Neural cell (in vitro differentiated cells): Measurements from ENCODE around the gene GFRA1. TPM values are rescaled to one million over a fixed set of nuclear protein-coding genes. Genes with fewer than 3 reads are reported as not detected.

Experiments
- H2AFZ ChIP-seq: fragments of 200-600, 300-800 bp; sonication (generic), shearing (Covaris generic); 2 replicates; pipeline ENCODE4 v1.6.0; 2014; ENCODE audit warnings: low read depth, mild to moderate bottlenecking, antibody characterized with exemption, low read length, moderate library complexity
- H3F3A ChIP-seq: fragments of 200-600 bp; shearing (Covaris generic); 2 replicates; pipeline ENCODE4 v1.6.1; 2016; ENCODE audit warnings: mild to moderate bottlenecking, moderate library complexity, mixed read lengths, antibody characterized with exemption, low read length; ENCODE audit not compliant: insufficient read depth, poor library complexity, severe bottlenecking
- H3K27ac ChIP-seq: fragments of 200-600, 300-800 bp; sonication (generic), shearing (Covaris generic); 2 replicates; pipeline ENCODE4 v1.5.1; 2014; ENCODE audit warnings: mild to moderate bottlenecking, low read length, moderate library complexity
- H3K27me3 ChIP-seq: fragments of 300-800, 200-600 bp; sonication (generic), shearing (Covaris generic); 2 replicates; pipeline ENCODE4 v1.6.0; 2014; ENCODE audit warnings: mild to moderate bottlenecking, low read depth, low read length, moderate library complexity; ENCODE audit not compliant: insufficient read depth
- H3K36me3 ChIP-seq: fragments of 300-800, 200-600 bp; sonication (generic), shearing (Covaris generic); 2 replicates; pipeline ENCODE4 v1.5.1; 2014; ENCODE audit warnings: mild to moderate bottlenecking, antibody characterized with exemption, low read length, moderate library complexity; ENCODE audit not compliant: insufficient read depth
- H3K4me2 ChIP-seq: fragments of 300-800, 200-600 bp; sonication (generic), shearing (Covaris generic); 2 replicates; pipeline ENCODE4 v1.6.0; 2014; ENCODE audit warnings: mild to moderate bottlenecking, low read length
- H3K4me3 ChIP-seq: fragments of 300-800, 200-600 bp; sonication (generic), shearing (Covaris generic); 2 replicates; pipeline ENCODE4 v1.5.1; 2014; ENCODE audit warnings: mild to moderate bottlenecking, low read length, moderate library complexity
- H3K79me2 ChIP-seq: fragments of 200-600 bp; shearing (Covaris generic); replicated peaks from 2 replicates; pipeline ENCODE4 v1.6.0; 2014; ENCODE audit warnings: mild to moderate bottlenecking, low read length, moderate library complexity; ENCODE audit not compliant: insufficient read depth
- H3K9ac ChIP-seq: fragments of 300-800, 200-600 bp; sonication (generic), shearing (Covaris generic); 2 replicates; pipeline ENCODE4 v1.6.1; 2016; ENCODE audit warnings: mild to moderate bottlenecking, low read length, mixed read lengths
- H3K9me2 ChIP-seq: fragments of 200-600 bp; shearing (Covaris generic); 2 replicates; pipeline ENCODE4 v1.6.1; 2016; ENCODE audit warnings: mild to moderate bottlenecking, low read length, mixed read lengths; ENCODE audit not compliant: insufficient read depth
- H3K9me3 ChIP-seq: fragments of 200-600, 300-800 bp; sonication (generic), shearing (Covaris generic); 2 replicates; pipeline ENCODE4 v1.6.1; 2016; ENCODE audit warnings: mild to moderate bottlenecking, mixed run types, low read length, moderate library complexity, mixed read lengths
- H4K20me1 ChIP-seq: fragments of 200-600 bp; shearing (Covaris generic); 2 replicates; pipeline ENCODE4 v1.6.1; 2016; ENCODE audit warnings: mild to moderate bottlenecking, mixed run types; ENCODE audit not compliant: insufficient read depth
- EP300 ChIP-seq: fragments of 450-650 bp; conservative IDR thresholded peaks from 2 replicates; pipeline ENCODE4 v1.6.1; 2014; ENCODE audit warnings: antibody characterized with exemption, mild to moderate bottlenecking, moderate library complexity; ENCODE audit not compliant: poor library complexity, severe bottlenecking
- EZH2 ChIP-seq: fragments of 200-600, 300-800 bp; shearing (Covaris generic), sonication (generic); IDR thresholded peaks from 2 replicates; pipeline ENCODE4 v1.6.1; 2014; ENCODE audit warnings: antibody characterized with exemption, low read length, borderline replicate concordance, mild to moderate bottlenecking; ENCODE audit not compliant: insufficient read depth, poor library complexity, severe bottlenecking
- MXI1 ChIP-seq: fragments of 450-650 bp; conservative IDR thresholded peaks from 2 replicates; pipeline ENCODE4 v1.6.1; 2014; ENCODE audit warnings: antibody characterized with exemption, mild to moderate bottlenecking; ENCODE audit not compliant: poor library complexity, severe bottlenecking
- POLR2AphosphoS5 ChIP-seq: IDR thresholded peaks from 2 replicates; pipeline ENCODE4 v1.6.1; 2012
- RAD21 ChIP-seq: fragments of 450-650 bp; conservative IDR thresholded peaks from 2 replicates; pipeline ENCODE4 v1.6.1; 2014; ENCODE audit warnings: antibody characterized with exemption, mild to moderate bottlenecking, moderate library complexity
- SMC3 ChIP-seq: fragments of 450-650 bp; conservative IDR thresholded peaks from 2 replicates; pipeline ENCODE4 v1.6.1; 2014; ENCODE audit warnings: antibody characterized with exemption, mild to moderate bottlenecking, moderate library complexity; ENCODE audit not compliant: poor library complexity
- TAF1 ChIP-seq: IDR thresholded peaks from 2 replicates; pipeline ENCODE4 v1.6.1; 2012; ENCODE audit warnings: low read depth
- polyA plus RNA-seq: library from polyadenylated mRNA; depleted of rRNA; stranded (reverse); fragments of >200 nt; gene quantifications from 2 replicates; pipeline ENCODE4 v1.2.3, GENCODE V29; 2014
- TF ChIP-seq, protein P1 (sequence below): IDR thresholded peaks from 2 replicates; pipeline ENCODE4 v1.6.1; 2012; ENCODE audit warnings: borderline replicate concordance
- TF ChIP-seq, protein P2 (sequence below): fragments of 450-650 bp; IDR thresholded peaks from 2 replicates; pipeline ENCODE4 v1.5.1; 2014; ENCODE audit warnings: antibody characterized with exemption, mild to moderate bottlenecking, moderate library complexity; ENCODE audit not compliant: poor library complexity, severe bottlenecking

GFRA1 gene
- polyA plus RNA-seq, 1 donor from 2014 or later = 2.3 TPM

DNA sequence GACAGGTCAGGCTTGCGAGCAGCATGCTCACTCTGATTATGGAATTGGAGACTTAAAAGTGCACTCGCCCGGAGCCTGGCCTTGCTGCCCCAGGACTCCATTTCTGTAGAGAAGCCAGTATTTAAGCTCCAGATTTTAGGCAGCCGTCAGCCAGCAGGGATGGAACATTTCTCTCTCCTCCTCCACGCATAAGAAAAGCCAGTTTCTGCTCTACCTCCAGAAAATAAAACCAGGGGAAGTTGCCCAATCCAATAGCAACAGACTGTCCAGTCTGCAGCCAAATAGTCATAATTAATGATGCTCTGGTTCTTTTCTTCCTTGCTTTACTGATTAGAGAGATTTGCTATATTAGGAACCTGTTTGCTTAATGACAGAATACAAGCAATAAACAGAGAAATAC lies 203.2 kb downstream of the GFRA1 start:
- no peaks in the 10 kb centered on the region for H3K79me2 ChIP-seq
- H3K27me3 ChIP-seq = no peaks in the 10 kb centered on the region
- H2AFZ ChIP-seq = no peak overlapping the region
- no peak for TF ChIP-seq EZH2
- TF ChIP-seq, protein P1, sequence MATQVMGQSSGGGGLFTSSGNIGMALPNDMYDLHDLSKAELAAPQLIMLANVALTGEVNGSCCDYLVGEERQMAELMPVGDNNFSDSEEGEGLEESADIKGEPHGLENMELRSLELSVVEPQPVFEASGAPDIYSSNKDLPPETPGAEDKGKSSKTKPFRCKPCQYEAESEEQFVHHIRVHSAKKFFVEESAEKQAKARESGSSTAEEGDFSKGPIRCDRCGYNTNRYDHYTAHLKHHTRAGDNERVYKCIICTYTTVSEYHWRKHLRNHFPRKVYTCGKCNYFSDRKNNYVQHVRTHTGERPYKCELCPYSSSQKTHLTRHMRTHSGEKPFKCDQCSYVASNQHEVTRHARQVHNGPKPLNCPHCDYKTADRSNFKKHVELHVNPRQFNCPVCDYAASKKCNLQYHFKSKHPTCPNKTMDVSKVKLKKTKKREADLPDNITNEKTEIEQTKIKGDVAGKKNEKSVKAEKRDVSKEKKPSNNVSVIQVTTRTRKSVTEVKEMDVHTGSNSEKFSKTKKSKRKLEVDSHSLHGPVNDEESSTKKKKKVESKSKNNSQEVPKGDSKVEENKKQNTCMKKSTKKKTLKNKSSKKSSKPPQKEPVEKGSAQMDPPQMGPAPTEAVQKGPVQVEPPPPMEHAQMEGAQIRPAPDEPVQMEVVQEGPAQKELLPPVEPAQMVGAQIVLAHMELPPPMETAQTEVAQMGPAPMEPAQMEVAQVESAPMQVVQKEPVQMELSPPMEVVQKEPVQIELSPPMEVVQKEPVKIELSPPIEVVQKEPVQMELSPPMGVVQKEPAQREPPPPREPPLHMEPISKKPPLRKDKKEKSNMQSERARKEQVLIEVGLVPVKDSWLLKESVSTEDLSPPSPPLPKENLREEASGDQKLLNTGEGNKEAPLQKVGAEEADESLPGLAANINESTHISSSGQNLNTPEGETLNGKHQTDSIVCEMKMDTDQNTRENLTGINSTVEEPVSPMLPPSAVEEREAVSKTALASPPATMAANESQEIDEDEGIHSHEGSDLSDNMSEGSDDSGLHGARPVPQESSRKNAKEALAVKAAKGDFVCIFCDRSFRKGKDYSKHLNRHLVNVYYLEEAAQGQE = no peak
- no peaks in the 10 kb centered on the region for H3K36me3 ChIP-seq
- H4K20me1 ChIP-seq = no peaks in the 10 kb centered on the region
- no peak overlapping the region for H3K4me3 ChIP-seq
- no peak overlapping the region for H3K4me2 ChIP-seq
- H3K27ac ChIP-seq = no peak overlapping the region
- H3K9me2 ChIP-seq = no peaks in the 10 kb centered on the region
- H3K9ac ChIP-seq = no peak overlapping the region
- no peaks in the 10 kb centered on the region for H3F3A ChIP-seq
- no peaks in the 10 kb centered on the region for H3K9me3 ChIP-seq

DNA sequence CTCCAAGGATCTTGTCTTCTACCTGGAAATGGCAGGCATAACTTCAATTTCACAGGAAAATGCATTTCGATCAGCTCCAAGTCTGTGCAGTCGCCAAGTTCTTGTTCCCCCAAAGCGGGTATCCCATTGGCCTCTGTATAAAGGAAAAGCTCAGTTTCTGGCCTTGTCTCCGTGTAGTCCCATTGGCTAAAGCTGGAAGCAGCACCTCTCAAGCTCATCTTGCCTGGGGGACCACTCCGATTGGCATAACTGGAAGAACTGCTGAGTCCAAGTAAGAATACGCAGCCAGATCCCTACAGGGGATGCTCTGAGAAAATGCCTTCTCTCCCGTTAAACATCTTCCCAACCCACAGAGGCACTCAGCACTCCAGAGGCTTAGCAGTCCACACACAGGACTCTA lies 205.2 kb downstream of the GFRA1 start:
- H3K4me3 ChIP-seq = no peak overlapping the region
- no peak overlapping the region for H3K9ac ChIP-seq
- no peaks in the 10 kb centered on the region for H3F3A ChIP-seq
- H3K9me2 ChIP-seq = no peaks in the 10 kb centered on the region
- TF ChIP-seq, protein P1 = no peak
- no peak overlapping the region for H3K27ac ChIP-seq
- H4K20me1 ChIP-seq = no peaks in the 10 kb centered on the region
- no peaks in the 10 kb centered on the region for H3K9me3 ChIP-seq
- no peaks in the 10 kb centered on the region for H3K79me2 ChIP-seq
- no peak overlapping the region for H2AFZ ChIP-seq
- no peak overlapping the region for H3K4me2 ChIP-seq
- no peaks in the 10 kb centered on the region for H3K27me3 ChIP-seq
- H3K36me3 ChIP-seq = no peaks in the 10 kb centered on the region

DNA sequence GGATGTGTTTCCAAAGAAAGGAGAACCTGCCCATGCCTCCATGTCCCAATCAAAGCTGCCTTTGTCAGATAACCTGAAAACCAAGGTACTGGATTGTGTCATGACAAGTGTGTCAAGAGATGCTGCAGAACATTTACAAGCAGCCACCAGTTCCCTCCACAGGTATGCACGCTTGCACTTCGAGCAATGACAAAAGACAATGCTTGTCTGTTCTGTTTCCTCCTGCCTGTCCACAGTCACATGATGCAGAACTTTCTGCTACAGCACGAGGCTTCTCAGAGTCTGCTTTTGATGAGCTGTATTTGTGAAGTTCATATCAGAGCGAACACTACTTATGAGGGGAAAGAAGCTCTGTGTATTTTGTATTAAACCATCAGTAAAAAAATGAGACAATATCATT lies 209.9 kb downstream of the GFRA1 start:
- TF ChIP-seq SMC3 (no peak), MXI1 (no peak), RAD21 (no peak), EP300 (no peak), EZH2 (no peak), TAF1 (no peak), POLR2AphosphoS5 (no peak)
- TF ChIP-seq, protein P1 = no peak
- TF ChIP-seq, protein P2, sequence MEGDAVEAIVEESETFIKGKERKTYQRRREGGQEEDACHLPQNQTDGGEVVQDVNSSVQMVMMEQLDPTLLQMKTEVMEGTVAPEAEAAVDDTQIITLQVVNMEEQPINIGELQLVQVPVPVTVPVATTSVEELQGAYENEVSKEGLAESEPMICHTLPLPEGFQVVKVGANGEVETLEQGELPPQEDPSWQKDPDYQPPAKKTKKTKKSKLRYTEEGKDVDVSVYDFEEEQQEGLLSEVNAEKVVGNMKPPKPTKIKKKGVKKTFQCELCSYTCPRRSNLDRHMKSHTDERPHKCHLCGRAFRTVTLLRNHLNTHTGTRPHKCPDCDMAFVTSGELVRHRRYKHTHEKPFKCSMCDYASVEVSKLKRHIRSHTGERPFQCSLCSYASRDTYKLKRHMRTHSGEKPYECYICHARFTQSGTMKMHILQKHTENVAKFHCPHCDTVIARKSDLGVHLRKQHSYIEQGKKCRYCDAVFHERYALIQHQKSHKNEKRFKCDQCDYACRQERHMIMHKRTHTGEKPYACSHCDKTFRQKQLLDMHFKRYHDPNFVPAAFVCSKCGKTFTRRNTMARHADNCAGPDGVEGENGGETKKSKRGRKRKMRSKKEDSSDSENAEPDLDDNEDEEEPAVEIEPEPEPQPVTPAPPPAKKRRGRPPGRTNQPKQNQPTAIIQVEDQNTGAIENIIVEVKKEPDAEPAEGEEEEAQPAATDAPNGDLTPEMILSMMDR = no peak
- H3K9me2 ChIP-seq = no peaks in the 10 kb centered on the region
- H3K79me2 ChIP-seq = no peaks in the 10 kb centered on the region
- H3K9me3 ChIP-seq = no peaks in the 10 kb centered on the region
- no peaks in the 10 kb centered on the region for H3K27me3 ChIP-seq
- H4K20me1 ChIP-seq = no peaks in the 10 kb centered on the region
- H2AFZ ChIP-seq = no peak overlapping the region
- no peak overlapping the region for H3K27ac ChIP-seq
- H3K9ac ChIP-seq = no peak overlapping the region
- no peaks in the 10 kb centered on the region for H3K36me3 ChIP-seq
- no peaks in the 10 kb centered on the region for H3F3A ChIP-seq
- no peak overlapping the region for H3K4me2 ChIP-seq
- no peak overlapping the region for H3K4me3 ChIP-seq
